K562 (cell line): ENCODE measurements around the gene ARHGAP9. TPM values are rescaled to one million over a fixed set of nuclear protein-coding genes. Genes with fewer than 3 reads are reported as not detected.

ENCODE experiments used
- ATAC-seq: fragments of 200-7000 bp; cut with Tn5 transposase; 3 replicates; pipeline ENCODE4 v1.9.1; 2020; ENCODE audit warnings: moderate library complexity
- BruUV-seq: library from RNA; stranded (reverse); fragments of 400-500 nt; replicated peaks from 2 replicates; lab custom pipeline; 2021; lab: Mats Ljungman, UMichigan
- CTCF ChIA-PET: fragments of 300-600 bp; formaldehyde crosslinking; extraction: SDS; loops from one replicate; lab custom pipeline; 2021; ENCODE audit warnings: low intra/inter-chr PET ratio; lab: Yijun Ruan, JAX
- POLR2A ChIA-PET: fragments of 300-600, 350-650 bp; sonication (Branson Sonifier 250); formaldehyde crosslinking; extraction: SDS; loops from one replicate; lab custom pipeline; 2021; ENCODE audit warnings: antibody characterized with exemption, inconsistent platforms; lab: Yijun Ruan, JAX
- DNase-seq, 4 experiments: peaks; one replicate each; pipeline versions ENCODE4 v3.0.0 to v3.0.0-alpha.2; 2011 to 2018; ENCODE audit warnings: low spot score in 3 of 4, mixed read lengths in 3 of 4; ENCODE audit errors: extremely low read depth in 1 of 4
- FAIRE-seq: peaks from 2 replicates; lab custom pipeline; 2011; peaks lifted over from hg19 to GRCh38; lab: Jason Lieb, UNC
- H2AFZ ChIP-seq: 2 replicates; pipeline ENCODE4 v1.6.0; 2011; ENCODE audit warnings: low read depth, low read length, control low read depth, inconsistent platforms
- H3K27ac ChIP-seq: fragments of 200-600 bp; 3 replicates; pipeline ENCODE4 v1.8.0; 2011; ENCODE audit warnings: low read depth, mild to moderate bottlenecking, control low read depth, inconsistent platforms, low read length, moderate library complexity, mixed read lengths; ENCODE audit errors: extremely low read depth
- H3K27me3 ChIP-seq, 2 experiments: fragments of 300-600 bp in 1 of 2; 2 replicates in 1 of 2; 3 replicates in 1 of 2; pipeline versions ENCODE4 v1.6.0 to v1.8.0; 2011; ENCODE audit warnings: inconsistent platforms in 2 of 2, low read length in 2 of 2, mild to moderate bottlenecking in 1 of 2, mixed read lengths in 1 of 2, moderate library complexity in 1 of 2; ENCODE audit not compliant: control insufficient read depth in 2 of 2, insufficient read depth in 2 of 2
- H3K36me3 ChIP-seq: fragments of 300-600 bp; 3 replicates; pipeline ENCODE4 v1.8.0; 2011; ENCODE audit warnings: mild to moderate bottlenecking, low read length, inconsistent platforms; ENCODE audit not compliant: control insufficient read depth, insufficient read depth
- H3K4me1 ChIP-seq, 2 experiments: fragments of 200-600 bp in 1 of 2; replicated peaks in 1 of 2; 2 replicates in 1 of 2; 3 replicates in 1 of 2; pipeline versions ENCODE4 v1.5.1 to v1.8.0; 2011; ENCODE audit warnings: inconsistent platforms in 2 of 2, low read length in 2 of 2, mild to moderate bottlenecking in 1 of 2, mixed read lengths in 1 of 2, moderate library complexity in 1 of 2; ENCODE audit not compliant: control insufficient read depth in 2 of 2, insufficient read depth in 2 of 2
- H3K4me2 ChIP-seq: 2 replicates; pipeline ENCODE4 v1.6.1; 2011; ENCODE audit warnings: low read length, control low read depth, inconsistent platforms, mixed read lengths; ENCODE audit not compliant: insufficient read depth
- H3K4me3 ChIP-seq: fragments of 200-600 bp; sonication (generic), shearing (Covaris generic); 2 replicates; pipeline ENCODE4 v1.5.1; 2016; ENCODE audit warnings: control low read depth, inconsistent platforms
- H3K79me2 ChIP-seq: fragments of 200-600 bp; 3 replicates; pipeline ENCODE4 v1.8.0; 2011; ENCODE audit warnings: low read length, inconsistent platforms; ENCODE audit not compliant: control insufficient read depth, insufficient read depth
- H3K9ac ChIP-seq, 2 experiments: 2 replicates each; pipeline versions ENCODE4 v1.6.0 to v1.6.1; 2011; ENCODE audit warnings: low read depth in 2 of 2, low read length in 2 of 2, control low read depth in 1 of 2, inconsistent platforms in 1 of 2, mild to moderate bottlenecking in 1 of 2, mixed read lengths in 1 of 2; ENCODE audit not compliant: insufficient read depth in 1 of 2
- H3K9me1 ChIP-seq: one replicate; pipeline ENCODE4 v1.6.0; 2011; ENCODE audit warnings: inconsistent platforms, mild to moderate bottlenecking, low read length, moderate library complexity; ENCODE audit not compliant: control insufficient read depth, insufficient read depth
- H3K9me3 ChIP-seq: replicated peaks from 2 replicates; pipeline ENCODE4 v1.5.1; 2011; ENCODE audit warnings: low read depth, low read length, inconsistent platforms; ENCODE audit not compliant: control insufficient read depth, insufficient read depth
- H4K20me1 ChIP-seq: replicated peaks from 2 replicates; pipeline ENCODE4 v1.6.1; 2011; ENCODE audit warnings: low read length, inconsistent platforms, mixed read lengths; ENCODE audit not compliant: control insufficient read depth, insufficient read depth
- ATF4 ChIP-seq: fragments of 450-650 bp; formaldehyde crosslinking; IDR thresholded peaks from 2 replicates; pipeline ENCODE4 v1.4.0; 2022; ENCODE audit warnings: mild to moderate bottlenecking, moderate library complexity
- BRD9 ChIP-seq: fragments of 450-650 bp; IDR thresholded peaks from 2 replicates; pipeline ENCODE4 v1.6.1; 2018; ENCODE audit warnings: low read depth; ENCODE audit not compliant: partially characterized antibody
- SIN3A ChIP-seq, 2 experiments: fragments of 150-350 bp in 1 of 2; IDR thresholded peaks; 2 replicates each; pipeline ENCODE4 v1.6.1; 2011 to 2016; ENCODE audit warnings: borderline replicate concordance in 2 of 2, low read depth in 2 of 2, low read length in 2 of 2, mild to moderate bottlenecking in 2 of 2, moderate library complexity in 2 of 2; ENCODE audit not compliant: control insufficient read depth in 1 of 2
- SMARCC2 ChIP-seq: fragments of 450-650 bp; IDR thresholded peaks from 2 replicates; pipeline ENCODE4 v1.6.1; 2017; ENCODE audit warnings: antibody characterized with exemption, moderate library complexity, mild to moderate bottlenecking, low read depth
- TRIM28 ChIP-seq: fragments of 450-650 bp; IDR thresholded peaks from 2 replicates; pipeline ENCODE4 v1.6.1; 2017
- ZC3H11A ChIP-seq: IDR thresholded peaks from 2 replicates; pipeline ENCODE4 v1.6.1; 2012; ENCODE audit warnings: low read depth, low read length, improper control_type of control experiment
- ZNF431 ChIP-seq: sonication (generic); formaldehyde crosslinking; IDR thresholded peaks from 2 replicates; pipeline ENCODE4 v1.8.0; 2022; ENCODE audit warnings: mild to moderate bottlenecking, missing genetic modification reagents
- WGBS: fragments of 100-300 bp; shearing (Covaris generic); methylation state at CpG from one replicate; pipeline ENCODE4 v1.1.6; 2016; ENCODE audit warnings: low coverage, mixed read lengths; ENCODE audit not compliant: insufficient coverage; ENCODE audit errors: missing lambda C conversion rate; 5-methylcytosine and 5-hydroxymethylcytosine counted together
- in situ Hi-C: fragments of 300-500 bp; cut with MboI; formaldehyde crosslinking; loops from 4 replicates; pipeline ENCODE4 v1.15.0; 2018; ENCODE audit warnings: inconsistent platforms, mixed read lengths
- intact Hi-C: fragments of 100-400 bp; cut with micrococcal nuclease; formaldehyde crosslinking; loops from 2 replicates; pipeline ENCODE4 v1.14.2; 2022
- polyA plus RNA-seq, 8 experiments: library from polyadenylated mRNA; depleted of rRNA in 4 of 8; stranded (reverse) in 5 of 8; unstranded in 3 of 8; fragments of >200 nt; fragmentation: Nextera tagmentation in 2 of 8; fragmentation: Illumina TruSeq in 1 of 8; extraction: Ambion mirVana in 2 of 8; extraction: Trizol in 1 of 8; gene quantifications; 2 replicates each; pipeline versions ENCODE4 v1.2.1 to v1.2.3, GENCODE V29; 2011 to 2014; ENCODE audit warnings: inconsistent platforms in 1 of 8, missing spikeins in 1 of 8
- total RNA-seq, 7 experiments: library from RNA; depleted of rRNA in 6 of 7; stranded (reverse); fragments of >200 nt in 6 of 7; fragmentation: Illumina TruSeq in 2 of 7; extraction: Trizol in 2 of 7; gene quantifications; 2 replicates each; pipeline versions ENCODE4 v1.2.1 to v1.2.3, GENCODE V29; 2011 to 2021; ENCODE audit warnings: low replicate concordance in 1 of 7
- TF ChIP-seq, protein P1 (sequence below): sonication (generic); formaldehyde crosslinking; IDR thresholded peaks from 2 replicates; pipeline ENCODE4 v1.8.1; 2022; ENCODE audit warnings: missing genetic modification reagents
- TF ChIP-seq, protein P2 (sequence below): IDR thresholded peaks from 3 replicates; pipeline ENCODE4 v1.6.1; 2011; ENCODE audit warnings: borderline replicate concordance, mild to moderate bottlenecking, moderate library complexity; ENCODE audit not compliant: insufficient read length; ENCODE audit errors: extremely low read depth

ARHGAP9 gene
- total and polyA plus RNA-seq, 9 of the 15 experiments (the other 6 are each of a cell fraction or from before 2014, with no cell fraction given) = 1.5 to 10.2 (median 5.1) TPM

DNA sequence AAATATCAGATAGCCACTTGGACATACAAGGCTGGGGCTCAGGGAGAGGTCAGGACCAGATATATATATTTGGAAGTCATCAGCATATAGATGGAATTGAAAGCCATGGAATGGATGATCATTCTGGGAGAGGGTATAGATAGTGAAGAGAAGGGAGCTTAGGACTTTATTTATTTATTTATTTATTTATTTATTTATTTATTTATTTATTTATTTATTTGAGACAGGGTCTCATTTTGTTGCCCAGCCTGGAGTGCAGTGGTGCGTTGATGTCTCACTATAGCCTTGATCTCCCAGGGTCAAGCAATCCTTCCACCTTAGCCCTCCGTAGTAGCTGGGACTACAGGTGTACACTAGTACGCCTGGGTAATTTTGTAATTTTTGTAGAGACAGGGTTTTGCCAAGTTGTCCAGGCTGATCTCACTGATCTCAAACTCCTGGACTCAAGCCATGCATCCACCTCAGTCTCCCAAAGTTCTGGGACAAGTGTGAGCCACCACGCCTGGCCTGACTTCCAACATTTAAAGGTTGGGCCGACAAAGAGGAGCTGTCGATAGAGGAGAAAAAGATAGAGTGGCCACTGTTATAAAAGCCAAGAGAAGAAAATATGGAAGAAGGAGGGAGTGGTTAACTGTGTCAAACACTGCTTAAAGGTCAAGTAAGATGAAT is 33.2 kb downstream of the ARHGAP9 start:
- ATAC-seq = no peak
- TF ChIP-seq TRIM28 (no peak), ZC3H11A (no peak; the same call in 1 of the 2 replicates), ATF4 (CRISPR knock-in tag) (no peak), ZNF431 (CRISPR knock-in tag) (no peak), BRD9 (no peak), SMARCC2 (no peak), SIN3A (IDR thresholded peaks at IDR 0.05; ENCODE audit: borderline replicate concordance in 2 of 2, control insufficient read depth in 1 of 2, low read depth in 2 of 2, low read length in 2 of 2) (no peak)
- TF ChIP-seq, protein P1, sequence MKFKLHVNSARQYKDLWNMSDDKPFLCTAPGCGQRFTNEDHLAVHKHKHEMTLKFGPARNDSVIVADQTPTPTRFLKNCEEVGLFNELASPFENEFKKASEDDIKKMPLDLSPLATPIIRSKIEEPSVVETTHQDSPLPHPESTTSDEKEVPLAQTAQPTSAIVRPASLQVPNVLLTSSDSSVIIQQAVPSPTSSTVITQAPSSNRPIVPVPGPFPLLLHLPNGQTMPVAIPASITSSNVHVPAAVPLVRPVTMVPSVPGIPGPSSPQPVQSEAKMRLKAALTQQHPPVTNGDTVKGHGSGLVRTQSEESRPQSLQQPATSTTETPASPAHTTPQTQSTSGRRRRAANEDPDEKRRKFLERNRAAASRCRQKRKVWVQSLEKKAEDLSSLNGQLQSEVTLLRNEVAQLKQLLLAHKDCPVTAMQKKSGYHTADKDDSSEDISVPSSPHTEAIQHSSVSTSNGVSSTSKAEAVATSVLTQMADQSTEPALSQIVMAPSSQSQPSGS (CRISPR knock-in tag) = no peak
- TF ChIP-seq, protein P2, sequence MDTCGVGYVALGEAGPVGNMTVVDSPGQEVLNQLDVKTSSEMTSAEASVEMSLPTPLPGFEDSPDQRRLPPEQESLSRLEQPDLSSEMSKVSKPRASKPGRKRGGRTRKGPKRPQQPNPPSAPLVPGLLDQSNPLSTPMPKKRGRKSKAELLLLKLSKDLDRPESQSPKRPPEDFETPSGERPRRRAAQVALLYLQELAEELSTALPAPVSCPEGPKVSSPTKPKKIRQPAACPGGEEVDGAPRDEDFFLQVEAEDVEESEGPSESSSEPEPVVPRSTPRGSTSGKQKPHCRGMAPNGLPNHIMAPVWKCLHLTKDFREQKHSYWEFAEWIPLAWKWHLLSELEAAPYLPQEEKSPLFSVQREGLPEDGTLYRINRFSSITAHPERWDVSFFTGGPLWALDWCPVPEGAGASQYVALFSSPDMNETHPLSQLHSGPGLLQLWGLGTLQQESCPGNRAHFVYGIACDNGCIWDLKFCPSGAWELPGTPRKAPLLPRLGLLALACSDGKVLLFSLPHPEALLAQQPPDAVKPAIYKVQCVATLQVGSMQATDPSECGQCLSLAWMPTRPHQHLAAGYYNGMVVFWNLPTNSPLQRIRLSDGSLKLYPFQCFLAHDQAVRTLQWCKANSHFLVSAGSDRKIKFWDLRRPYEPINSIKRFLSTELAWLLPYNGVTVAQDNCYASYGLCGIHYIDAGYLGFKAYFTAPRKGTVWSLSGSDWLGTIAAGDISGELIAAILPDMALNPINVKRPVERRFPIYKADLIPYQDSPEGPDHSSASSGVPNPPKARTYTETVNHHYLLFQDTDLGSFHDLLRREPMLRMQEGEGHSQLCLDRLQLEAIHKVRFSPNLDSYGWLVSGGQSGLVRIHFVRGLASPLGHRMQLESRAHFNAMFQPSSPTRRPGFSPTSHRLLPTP = no peak
- no TSS peak for BruUV-seq
- Histone ChIP-seq H3K9ac (no peak overlapping the region), H2AFZ (peak overlapping the region; percentile 0; the same call in 1 of the 2 replicates), H3K79me2 (no peaks in the 10 kb centered on the region), H3K4me2 (no peak overlapping the region), H3K27me3 (no peaks in the 10 kb centered on the region), H3K4me3 (no peak overlapping the region), H3K4me1 (peaks cover 0 to 6% of the 10 kb centered on the region in 2 experiments; a peak in 3 of 5 replicates), H4K20me1 (no peaks in the 10 kb centered on the region), H3K9me1 (no peaks in the 10 kb centered on the region), H3K36me3 (no peaks in the 10 kb centered on the region), H3K27ac (no peak overlapping the region), H3K9me3 (no peaks in the 10 kb centered on the region)
- FAIRE-seq = no peak
- POLR2A ChIA-PET = interaction anchor here (2.1 kb wide), 1 partner anchor 13 kb away, joined by 6 read pairs; no protein-coding TSS in a partner anchor
- WGBS = 79% methylated on average over 6 of the region's 6 CpGs
- no peak for DNase-seq
- intact Hi-C loops (no loop called here), in situ Hi-C loops (no loop called here)
- CTCF ChIA-PET = no interaction called here
